ENCODE data around the gene EPDR1.

EPDR1 gene

GRCh38 chr7:37920305-37920848 is at the start of gene EPDR1:
Gene EPDR1 (plus strand): TSS chr7:37920640. CDS start chr7:37920940, 300 bp downstream.
- DNase-seq, result peak in 11 of 14 donors; percentile 9 to 77 (median 72)

- no peak for DNase-seq
Measured at GRCh38 chr7:37882086-37882485, 38.4 kb upstream of the EPDR1 start.

GRCh38 chr7:37893359-37893758 is 27.1 kb upstream of the EPDR1 start:
- DNase-seq, result no peak

GRCh38 chr7:37894671-37895070 is 25.8 kb upstream of the EPDR1 start:
- DNase-seq, result no peak

GRCh38 chr7:37899712-37900247 is 20.7 kb upstream of the EPDR1 start:
- no peak for DNase-seq

- no peak for DNase-seq
Measured at GRCh38 chr7:37901236-37901827, 19.1 kb upstream of the EPDR1 start.

DNA sequence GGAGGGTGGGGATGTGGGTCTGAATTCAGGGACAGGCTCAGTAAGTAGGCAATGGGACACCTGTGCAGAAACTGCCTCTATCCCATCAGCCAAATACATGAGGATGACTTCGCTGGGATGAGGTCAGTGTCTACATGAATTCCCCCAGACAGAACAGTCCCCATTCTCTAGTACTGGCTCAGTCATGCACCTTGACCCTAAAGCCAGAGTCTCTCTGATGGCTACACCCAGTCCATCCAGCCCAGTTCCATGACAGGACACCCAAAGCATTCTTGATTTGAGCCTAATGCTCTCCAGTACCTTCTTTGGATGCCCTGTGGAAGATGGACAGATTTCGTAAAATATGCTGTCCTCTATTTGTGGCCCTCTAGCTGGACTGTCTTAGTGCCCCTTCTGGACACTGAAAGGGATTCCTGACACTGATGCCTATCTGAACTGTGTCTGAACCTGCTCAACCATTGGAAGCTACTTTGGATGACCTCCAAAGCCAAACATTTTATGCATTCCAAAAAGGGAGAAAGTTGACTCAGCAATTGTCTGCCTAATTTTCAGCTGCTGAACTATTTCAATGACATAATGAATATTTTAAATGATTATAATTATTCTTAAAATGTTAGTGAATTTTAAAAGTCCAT is 18.4 kb upstream of the EPDR1 start:
- no peak for DNase-seq

DNA sequence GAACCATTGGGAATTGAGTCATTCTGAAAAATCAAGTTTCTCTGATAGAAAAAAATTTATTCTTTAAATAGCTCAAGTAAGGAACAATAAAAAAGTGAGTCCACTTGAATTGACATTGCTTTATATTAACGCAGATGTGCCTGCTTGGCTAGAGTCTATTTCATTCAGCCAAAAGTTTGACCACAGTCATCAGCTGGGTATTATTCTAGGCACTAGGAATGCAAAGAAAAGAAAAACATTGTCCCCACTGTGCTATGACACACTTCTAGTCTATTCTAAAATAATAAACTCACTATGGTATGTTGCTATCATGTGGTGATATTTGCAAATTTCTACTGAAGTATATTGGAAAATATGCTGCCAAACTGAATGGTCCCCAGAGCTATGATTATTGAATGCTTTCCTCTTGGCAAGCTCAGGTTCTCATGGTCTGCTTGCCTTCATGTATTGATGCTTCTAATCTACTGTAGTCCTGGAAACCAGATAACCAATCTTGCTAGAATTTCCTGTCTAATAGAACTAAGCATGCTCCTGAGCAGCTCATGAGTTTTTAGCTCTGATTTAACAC is 12.1 kb upstream of the EPDR1 start:
- no peak for DNase-seq

DNA sequence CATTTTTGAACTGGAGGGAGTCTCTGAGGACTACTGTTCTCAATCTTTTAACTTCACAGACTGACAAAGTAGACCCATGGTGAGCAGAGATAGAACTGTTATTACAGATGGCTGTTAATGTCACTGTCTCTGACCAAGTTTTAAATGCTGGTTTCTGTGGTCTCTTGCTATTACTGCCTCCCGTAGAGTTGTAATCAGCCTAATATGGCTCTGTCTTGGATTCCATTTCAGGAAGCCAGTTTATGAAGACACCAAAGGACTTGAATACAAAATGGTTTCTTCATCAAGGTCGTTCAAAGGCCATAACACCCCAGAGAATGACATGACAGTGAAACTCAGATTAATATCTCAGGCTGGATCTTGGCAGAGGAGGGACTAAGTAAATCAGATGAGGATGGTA is 7.7 kb upstream of the EPDR1 start:
- no peak for DNase-seq

DNA sequence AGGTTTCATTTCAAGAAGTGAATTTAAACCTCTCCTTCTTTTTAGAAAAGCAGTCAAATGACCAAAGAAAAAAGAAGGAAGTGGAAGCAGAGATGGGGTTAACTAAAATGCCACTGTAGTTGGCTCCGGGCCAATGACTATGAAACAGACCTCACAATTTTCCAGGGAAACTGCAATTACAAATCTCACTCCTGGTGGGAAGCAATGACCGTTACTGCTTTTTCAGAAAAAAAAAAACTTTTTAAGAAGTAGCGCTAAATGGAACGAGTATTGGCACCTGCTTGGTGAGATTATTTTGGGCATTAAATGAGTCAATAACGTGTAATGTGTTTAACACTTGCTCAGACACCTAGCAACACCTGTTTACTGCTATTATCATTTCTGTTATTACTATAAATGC is 5.0 kb upstream of the EPDR1 start:
- no peak for DNase-seq

DNA sequence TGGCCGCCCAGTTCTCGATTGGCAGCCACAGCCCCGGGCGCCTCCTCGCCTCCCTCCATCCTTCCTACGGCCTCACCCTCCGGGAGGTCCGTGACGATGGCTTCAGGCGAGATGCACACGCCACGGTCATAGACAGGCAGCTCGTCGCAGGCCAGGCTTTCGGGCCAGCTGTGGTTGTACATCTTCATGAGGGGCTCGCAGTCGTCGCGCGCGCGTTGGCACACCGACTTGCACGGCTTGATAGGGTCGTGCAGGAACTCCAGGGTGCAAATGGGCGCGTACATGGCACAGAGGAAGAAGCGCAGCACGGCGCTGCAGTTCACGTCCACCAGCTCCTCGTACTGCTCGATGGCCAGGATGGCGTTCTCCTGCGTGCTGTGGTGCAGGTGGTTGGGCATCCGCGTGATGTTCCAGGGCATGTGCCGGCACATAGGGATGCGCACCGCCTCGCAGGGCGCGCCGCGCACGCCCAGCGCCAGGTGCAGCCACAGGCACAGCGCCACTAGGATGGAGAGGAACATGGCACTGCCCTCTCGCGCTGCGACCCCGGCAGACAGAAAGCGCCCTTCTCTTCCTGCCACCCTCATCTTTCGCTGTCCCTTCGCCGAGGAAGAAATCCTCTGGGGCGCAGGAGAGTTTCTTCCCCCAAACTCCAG is 4.3 kb upstream of the EPDR1 start:
- DNase-seq, result peak in 2 of 14 donors; percentile 34 to 41

- DNase-seq, result peak in 11 of 14 donors; percentile 20 to 67 (median 55)
Measured at GRCh38 chr7:37916673-37917660, 3.5 kb upstream of the EPDR1 start, which contains the start of gene SFRP4. Gene SFRP4 (minus strand): TSS chr7:37916817. CDS start chr7:37916537, 280 bp downstream.

DNA sequence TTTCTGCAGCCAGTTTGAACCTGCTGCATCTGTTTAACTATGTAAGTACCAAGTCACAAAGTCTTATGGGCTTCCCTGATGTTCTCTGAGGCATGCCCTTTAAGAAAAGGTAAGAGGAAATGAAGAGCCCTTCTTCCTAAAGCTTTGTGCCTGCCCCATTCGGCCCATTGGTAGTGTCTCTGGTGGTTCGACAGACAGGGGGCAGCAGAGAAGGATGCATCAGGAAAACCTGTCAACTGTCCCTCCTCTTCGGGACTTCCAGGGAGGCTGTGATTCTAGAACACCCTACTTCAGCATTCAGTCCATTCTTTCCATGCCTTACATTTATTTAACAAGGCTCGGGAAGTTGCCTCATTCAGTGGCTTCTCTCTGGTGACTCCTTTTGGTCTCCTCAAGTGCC is 1.9 kb upstream of the EPDR1 start:
- no peak for DNase-seq

DNA sequence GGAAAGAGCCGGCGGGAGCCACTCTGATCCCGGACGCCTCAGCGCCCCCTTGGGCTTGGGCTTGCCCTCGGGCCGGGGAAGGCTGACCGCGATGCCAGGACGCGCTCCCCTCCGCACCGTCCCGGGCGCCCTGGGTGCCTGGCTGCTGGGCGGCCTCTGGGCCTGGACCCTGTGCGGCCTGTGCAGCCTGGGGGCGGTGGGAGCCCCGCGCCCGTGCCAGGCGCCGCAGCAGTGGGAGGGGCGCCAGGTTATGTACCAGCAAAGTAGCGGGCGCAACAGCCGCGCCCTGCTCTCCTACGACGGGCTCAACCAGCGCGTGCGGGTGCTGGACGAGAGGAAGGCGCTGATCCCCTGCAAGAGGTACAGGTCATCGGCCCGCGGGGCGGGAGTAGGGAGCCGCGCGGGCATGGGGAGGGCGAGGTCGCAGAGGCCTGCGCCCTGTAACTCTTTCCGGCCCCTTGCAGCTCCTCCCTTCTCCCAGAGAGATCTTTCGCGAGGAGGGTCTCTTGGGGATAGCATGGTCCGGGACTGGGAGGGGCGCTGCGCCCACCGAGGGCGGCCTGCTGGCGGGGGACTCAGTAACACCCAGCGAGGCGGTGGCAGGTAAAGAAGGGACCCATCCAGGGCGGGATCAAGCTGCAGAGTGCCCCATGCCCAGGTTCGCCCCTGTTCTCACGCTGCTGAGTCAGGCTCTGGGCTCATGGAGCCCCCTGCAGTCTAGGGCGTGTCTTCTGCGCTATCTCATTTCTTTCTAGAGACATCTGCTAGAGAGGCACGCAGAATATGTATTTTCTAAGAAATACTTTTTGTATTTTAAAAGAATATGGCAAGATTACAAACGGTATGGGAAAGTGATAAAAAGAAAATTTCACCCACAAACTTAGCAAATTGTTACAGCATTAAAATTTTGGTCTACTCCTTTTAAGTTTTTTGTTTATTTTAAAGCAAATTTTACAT is 687 bp downstream of the EPDR1 start:
- peak in 11 of 14 donors; percentile 26 to 77 (median 65) for DNase-seq

DNA sequence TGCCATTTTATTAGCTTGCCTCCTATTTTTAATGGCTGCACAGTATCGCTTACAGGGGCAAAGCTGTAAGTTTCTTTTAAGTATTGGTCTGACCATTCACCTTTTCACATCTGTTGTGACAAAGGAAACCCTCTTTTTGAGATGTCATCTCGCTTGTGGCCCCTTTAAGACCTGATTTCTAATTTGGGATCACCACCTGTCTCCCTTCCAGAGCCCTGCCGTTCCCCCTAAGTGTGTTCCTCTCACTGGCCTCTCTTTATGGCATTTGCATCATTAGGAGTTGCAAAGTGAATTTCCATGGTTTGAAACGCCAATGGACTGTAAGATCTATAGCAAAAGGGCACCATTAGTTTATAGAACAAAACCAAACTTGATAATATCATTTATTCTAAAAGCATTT is 1.4 kb downstream of the EPDR1 start:
- DNase-seq, result peak in 1 of 14 donors; percentile 81

- no peak for DNase-seq
Measured at GRCh38 chr7:37923996-37924395, 3.6 kb downstream of the EPDR1 start.

- no peak for DNase-seq
Measured at GRCh38 chr7:37924491-37925041, 4.1 kb downstream of the EPDR1 start.

GRCh38 chr7:37925620-37926019 is 5.2 kb downstream of the EPDR1 start:
- no peak for DNase-seq

DNA sequence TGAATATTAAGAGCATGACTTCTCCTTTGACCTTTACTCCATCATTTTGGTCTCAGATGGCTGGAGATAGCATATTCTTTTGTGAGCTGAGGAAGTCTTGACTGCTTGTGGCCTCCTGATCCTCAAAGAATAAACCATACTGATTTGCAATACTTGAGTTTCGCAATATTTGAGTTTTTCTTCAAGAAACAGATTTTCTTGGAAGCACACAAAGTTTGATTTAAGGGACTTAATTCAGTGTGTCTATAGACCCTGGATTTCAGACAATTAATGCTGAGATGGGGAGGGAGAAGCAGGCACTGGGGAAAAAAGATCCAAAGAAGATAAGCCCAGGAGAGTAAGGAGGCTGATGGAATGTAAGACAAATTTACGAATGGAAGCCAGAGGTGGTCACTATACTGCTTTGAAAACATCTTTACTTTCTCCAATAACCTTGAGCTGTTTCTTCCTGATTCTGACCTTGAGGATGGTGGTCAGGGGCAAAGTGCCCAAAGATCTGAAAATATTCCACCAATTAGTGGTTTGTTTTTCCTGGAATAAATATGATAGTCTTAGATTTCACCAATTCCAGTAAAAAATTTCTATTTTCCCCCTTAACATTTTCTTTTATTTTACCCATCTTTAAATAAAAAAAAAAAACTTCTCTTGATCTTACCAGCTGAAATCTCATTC is 7.5 kb downstream of the EPDR1 start:
- DNase-seq, result no peak
